NOMO-1 treated with DMSO at 0.1 percent for 48 hours (cell line): ENCODE data around the gene KIAA1217.

ENCODE experiments used
- DNase-seq: peaks from one replicate; lab custom pipeline; 2025; ENCODE audit not compliant: unreplicated experiment; lab: John Stamatoyannopoulos, UW

KIAA1217 gene

DNA sequence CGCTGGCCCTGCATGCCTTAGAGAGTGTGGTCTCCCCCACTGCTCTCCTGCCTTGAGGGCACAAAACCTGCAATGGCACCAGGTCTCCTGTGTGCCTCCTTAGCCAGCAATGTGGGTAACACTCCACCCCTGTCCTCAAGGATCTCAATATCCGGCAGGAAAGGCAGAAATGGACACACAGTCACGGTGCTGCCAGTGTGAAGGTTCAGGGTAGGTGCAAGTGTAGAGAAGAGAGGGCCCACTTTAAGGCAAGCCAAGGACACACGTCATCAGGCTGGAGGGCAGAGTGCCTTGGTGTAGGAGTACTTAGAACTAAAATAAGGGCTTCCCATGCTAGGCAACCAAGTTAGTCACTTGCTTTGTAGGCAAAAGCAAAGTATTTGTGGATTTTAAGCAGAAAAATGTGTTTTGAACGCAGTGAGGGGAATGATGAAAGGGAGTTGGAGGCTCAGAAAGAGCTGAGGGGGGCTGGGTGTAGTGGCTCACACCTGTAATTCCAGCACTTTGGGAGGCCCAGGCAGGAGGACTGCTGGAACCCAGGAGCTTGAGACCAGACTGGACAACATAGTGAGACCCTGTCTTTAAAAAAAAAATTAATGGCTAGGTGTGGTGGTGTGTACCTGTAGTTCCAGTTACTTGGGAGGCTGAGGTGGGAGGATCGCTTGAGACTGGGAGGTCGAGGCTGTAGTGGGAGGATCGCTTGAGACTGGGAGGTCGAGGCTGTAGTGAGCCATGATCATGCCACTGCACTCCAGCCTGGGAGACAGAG lies 361.9 kb downstream of the KIAA1217 start:
- no peak for DNase-seq

GRCh38 chr10:24571870-24572450 lies 363.0 kb downstream of the KIAA1217 start:
- no peak for DNase-seq

- no peak for DNase-seq
Measured at GRCh38 chr10:24574161-24574560, 365.2 kb downstream of the KIAA1217 start.

- no peak for DNase-seq
Measured at GRCh38 chr10:24574578-24575155, 365.7 kb downstream of the KIAA1217 start.

GRCh38 chr10:24575481-24576002 lies 366.6 kb downstream of the KIAA1217 start:
- no peak for DNase-seq

DNA sequence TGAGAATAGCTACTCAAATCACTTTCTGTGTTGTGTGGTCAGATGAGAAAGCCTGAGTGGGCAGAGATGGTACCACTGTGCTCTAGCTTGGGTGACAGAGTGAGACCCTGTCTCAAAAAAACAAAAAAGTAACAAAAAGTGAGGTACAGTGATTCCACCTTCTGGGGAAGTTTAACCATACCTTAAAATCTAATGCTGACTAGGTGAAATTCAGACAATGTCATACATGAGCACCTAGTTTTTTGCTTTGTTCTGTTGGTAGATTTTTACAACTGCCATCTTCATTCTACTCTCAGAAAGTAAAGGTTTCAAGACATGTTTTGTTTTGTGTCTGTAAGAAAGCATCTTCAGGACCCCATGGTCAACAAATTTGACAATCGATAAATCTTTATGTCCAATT lies 370.5 kb downstream of the KIAA1217 start:
- no peak for DNase-seq

- no peak for DNase-seq
Measured at GRCh38 chr10:24579906-24580305, 371.0 kb downstream of the KIAA1217 start.

GRCh38 chr10:24589265-24589664 lies 380.3 kb downstream of the KIAA1217 start:
- no peak for DNase-seq

- no peak for DNase-seq
Measured at GRCh38 chr10:24590697-24591457, 381.9 kb downstream of the KIAA1217 start.

DNA sequence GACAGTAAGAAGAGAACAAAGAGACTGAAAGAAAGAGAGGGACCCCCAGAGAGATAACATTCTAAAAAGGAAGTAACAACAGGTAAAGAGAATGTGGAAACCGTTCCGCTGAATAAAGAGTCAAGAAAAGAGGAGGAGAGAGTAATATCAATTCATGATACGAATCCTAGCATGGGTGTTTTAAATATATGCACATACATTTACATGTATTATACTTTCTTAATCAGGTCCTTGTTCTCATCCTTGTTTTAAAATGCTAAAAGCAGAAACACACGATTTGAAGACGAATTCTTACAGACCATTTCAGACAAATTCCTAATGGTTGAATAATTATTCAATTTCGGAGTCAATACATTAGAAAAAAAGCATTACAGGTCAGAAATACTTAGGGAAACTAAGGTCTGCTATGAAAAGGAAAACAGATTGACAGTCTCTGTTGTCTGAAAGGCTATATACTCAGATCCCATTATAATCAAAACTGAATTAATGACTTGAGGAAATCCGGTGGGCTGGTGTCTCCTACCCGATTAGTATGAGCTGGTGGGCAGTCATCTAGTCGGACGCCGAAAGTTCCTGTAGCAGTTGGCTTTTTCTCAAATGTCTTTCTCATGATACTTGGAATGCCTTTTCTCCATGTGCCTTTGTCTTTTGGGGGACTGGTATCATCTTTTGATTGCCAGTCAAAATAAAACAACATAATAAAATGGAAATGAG lies 387.4 kb downstream of the KIAA1217 start:
- DNase-seq = no peak

DNA sequence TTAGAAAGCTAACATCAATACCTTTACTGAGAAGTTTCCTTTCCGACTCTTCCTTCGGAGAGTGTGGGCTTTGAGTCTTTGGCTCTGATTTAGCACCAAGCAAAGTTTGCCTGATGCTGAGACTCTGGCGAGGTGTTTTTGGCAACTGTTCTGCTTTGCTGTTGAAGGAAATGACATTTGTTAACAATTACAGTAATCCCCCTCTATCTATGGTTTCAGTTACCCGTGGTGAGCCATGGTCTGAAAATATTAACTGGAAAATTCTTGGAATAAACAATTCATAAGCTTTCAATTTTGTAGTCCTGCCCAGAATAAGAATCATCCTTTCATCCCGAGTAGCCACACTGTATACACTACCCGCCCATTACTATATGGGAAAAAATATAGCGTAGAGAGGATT lies 388.5 kb downstream of the KIAA1217 start:
- DNase-seq = no peak
